Activated CD8-positive, alpha-beta T cell treated with anti-CD3 and anti-CD28 coated beads for 36 hours (primary cell): Measurements from ENCODE around the gene ZMYND11. TPM values are rescaled to one million over a fixed set of nuclear protein-coding genes. Genes with fewer than 3 reads are reported as not detected.
"Not testable (repeated sequence)": the region's sequence is repeated elsewhere in the genome, so short reads cannot be mapped to it uniquely, and the experiment has no call there.

ENCODE experiments used
- ATAC-seq: fragments of 200-7000 bp; cut with Tn5 transposase; one replicate; pipeline ENCODE4 v1.10.0; 2021; ENCODE audit warnings: mild to moderate bottlenecking, moderate library complexity
- CTCF ChIA-PET: fragments of 350-600 bp; sonication (Branson Sonifier 250); formaldehyde crosslinking; loops from one replicate; lab custom pipeline; 2021; ENCODE audit warnings: antibody characterized with exemption; lab: Charles Lee
- POLR2A ChIA-PET: fragments of 350-600 bp; sonication (Branson Sonifier 250); formaldehyde crosslinking; loops from one replicate; lab custom pipeline; 2021; ENCODE audit warnings: antibody characterized with exemption; lab: Charles Lee
- DNase-seq: peaks from one replicate; pipeline ENCODE4 v3.0.0-alpha.2; 2020
- H3K27ac Mint-ChIP-seq: one replicate; pipeline ENCODE4 v1.8.0; 2021; ENCODE audit warnings: mild to moderate bottlenecking, mixed read lengths
- H3K27me3 Mint-ChIP-seq: one replicate; pipeline ENCODE4 v1.8.0; 2021; ENCODE audit warnings: mixed read lengths
- H3K36me3 Mint-ChIP-seq: one replicate; pipeline ENCODE4 v1.8.0; 2021; ENCODE audit warnings: low read depth, mixed read lengths
- H3K4me1 Mint-ChIP-seq: one replicate; pipeline ENCODE4 v1.8.0; 2021; ENCODE audit warnings: low read depth, mixed read lengths
- H3K4me3 Mint-ChIP-seq: one replicate; pipeline ENCODE4 v1.8.0; 2021; ENCODE audit warnings: mild to moderate bottlenecking, moderate library complexity, mixed read lengths
- H3K9me3 Mint-ChIP-seq: one replicate; pipeline ENCODE4 v1.8.0; 2021; ENCODE audit warnings: mixed read lengths
- intact Hi-C: fragments of 100-400 bp; cut with micrococcal nuclease; formaldehyde crosslinking; loops from one replicate; pipeline ENCODE4 v1.10.0; 2022
- total RNA-seq, 2 experiments: library from RNA; stranded (reverse); gene quantifications; one replicate each; pipeline ENCODE4 v1.2.3, GENCODE V29; 2021
- TF ChIP-seq, protein P1 (sequence below): fragments of 200-600 bp; IDR thresholded peaks from one replicate; pipeline ENCODE4 v1.8.0; 2022; ENCODE audit warnings: antibody characterized with exemption, mild to moderate bottlenecking

Gene ZMYND11
- total RNA-seq, 2 experiments from 2014 or later = 14.9 to 16.8 TPM

DNA sequence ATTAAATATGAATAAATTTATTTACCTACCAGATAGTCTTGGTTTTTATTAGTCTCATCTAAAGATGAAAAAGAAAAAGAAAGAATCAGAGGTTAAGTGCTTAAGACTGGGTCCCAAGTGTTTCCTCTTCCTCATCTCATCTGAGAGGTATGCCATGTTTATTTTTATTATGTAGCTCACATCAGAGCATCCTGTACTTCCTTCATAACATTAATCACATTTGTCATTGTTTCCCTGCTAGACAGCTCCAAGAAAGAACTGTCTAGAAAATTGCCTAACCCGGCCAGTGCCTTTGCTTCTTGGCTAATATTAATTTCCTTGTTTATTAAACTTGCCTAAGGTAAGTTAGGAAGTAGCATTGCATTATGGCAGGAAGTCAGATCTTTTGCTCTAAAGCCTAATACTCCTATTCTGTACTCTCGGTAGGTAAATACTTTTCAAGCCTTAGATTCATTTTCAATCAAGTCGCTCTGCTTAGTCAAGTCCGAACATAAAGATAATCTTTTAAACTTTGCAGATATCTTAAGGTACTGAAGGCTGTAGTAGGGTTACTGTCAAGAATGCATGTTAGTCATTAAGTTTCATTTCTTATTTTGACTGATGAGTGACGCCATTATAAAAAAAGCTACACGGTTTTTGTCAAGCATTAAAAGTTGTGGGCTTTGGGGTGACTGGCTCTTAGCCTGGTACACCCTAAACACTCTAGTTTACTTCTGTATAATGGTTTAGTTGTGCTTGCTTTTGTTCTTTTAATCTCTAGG, 47.4 kb downstream of the ZMYND11 start:
- POLR2A ChIA-PET = no interaction called here
- no peak overlapping the region for H3K4me3 Mint-ChIP-seq
- H3K9me3 Mint-ChIP-seq = peaks cover 10% of the 10 kb centered on the region
- intact Hi-C loops = no loop called here
- CTCF ChIA-PET = interaction anchor here (0.8 kb wide), 1 partner anchor 26 kb away, joined by 3 read pairs; no protein-coding TSS in a partner anchor
- peak overlapping the region; percentile 82 for H3K27ac Mint-ChIP-seq
- H3K27me3 Mint-ChIP-seq = no peaks in the 10 kb centered on the region
- H3K4me1 Mint-ChIP-seq = peaks cover 23% of the 10 kb centered on the region
- TF ChIP-seq, protein P1, sequence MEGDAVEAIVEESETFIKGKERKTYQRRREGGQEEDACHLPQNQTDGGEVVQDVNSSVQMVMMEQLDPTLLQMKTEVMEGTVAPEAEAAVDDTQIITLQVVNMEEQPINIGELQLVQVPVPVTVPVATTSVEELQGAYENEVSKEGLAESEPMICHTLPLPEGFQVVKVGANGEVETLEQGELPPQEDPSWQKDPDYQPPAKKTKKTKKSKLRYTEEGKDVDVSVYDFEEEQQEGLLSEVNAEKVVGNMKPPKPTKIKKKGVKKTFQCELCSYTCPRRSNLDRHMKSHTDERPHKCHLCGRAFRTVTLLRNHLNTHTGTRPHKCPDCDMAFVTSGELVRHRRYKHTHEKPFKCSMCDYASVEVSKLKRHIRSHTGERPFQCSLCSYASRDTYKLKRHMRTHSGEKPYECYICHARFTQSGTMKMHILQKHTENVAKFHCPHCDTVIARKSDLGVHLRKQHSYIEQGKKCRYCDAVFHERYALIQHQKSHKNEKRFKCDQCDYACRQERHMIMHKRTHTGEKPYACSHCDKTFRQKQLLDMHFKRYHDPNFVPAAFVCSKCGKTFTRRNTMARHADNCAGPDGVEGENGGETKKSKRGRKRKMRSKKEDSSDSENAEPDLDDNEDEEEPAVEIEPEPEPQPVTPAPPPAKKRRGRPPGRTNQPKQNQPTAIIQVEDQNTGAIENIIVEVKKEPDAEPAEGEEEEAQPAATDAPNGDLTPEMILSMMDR = no peak
- peaks cover 30% of the 10 kb centered on the region for H3K36me3 Mint-ChIP-seq
- ATAC-seq (peak; percentile 92), DNase-seq (peak; percentile 34)

DNA sequence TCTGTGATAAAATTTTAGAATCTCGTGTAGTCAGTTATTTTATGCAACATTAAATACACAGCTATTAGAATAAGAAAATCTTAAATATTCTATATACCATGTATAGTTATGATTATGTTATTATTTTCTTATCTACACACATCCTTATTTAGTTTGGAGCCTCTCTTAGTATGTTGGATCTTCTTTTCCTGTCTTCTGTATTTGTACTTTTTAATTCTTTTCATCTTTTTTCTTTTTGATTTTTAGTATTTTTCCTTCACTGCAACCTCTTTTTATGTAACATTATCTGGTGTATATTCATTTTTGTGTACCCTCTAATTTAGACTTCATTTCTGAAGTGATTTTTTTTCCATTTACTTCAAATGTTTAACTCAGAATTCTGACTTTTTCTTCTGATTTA, 48.9 kb downstream of the ZMYND11 start:
- Mint-ChIP-seq H3K36me3 (peaks cover 35% of the 10 kb centered on the region), H3K9me3 (peaks cover 10% of the 10 kb centered on the region), H3K27me3 (no peaks in the 10 kb centered on the region), H3K4me1 (peaks cover 27% of the 10 kb centered on the region), H3K27ac (no peak overlapping the region), H3K4me3 (no peak overlapping the region)
- ChIA-PET POLR2A (interaction anchor here (0.6 to 1.5 kb wide), 2 partner anchors 48 to 767 kb away, joined by 3 to 4 read pairs; no protein-coding TSS in a partner anchor), CTCF (interaction anchor here (1.0 to 1.6 kb wide), 2 partner anchors 21 to 47 kb away, joined by 3 to 4 read pairs; no protein-coding TSS in a partner anchor)
- TF ChIP-seq, protein P1 = no peak
- ATAC-seq (no peak), DNase-seq (no peak)
- intact Hi-C loops = no loop called here

DNA sequence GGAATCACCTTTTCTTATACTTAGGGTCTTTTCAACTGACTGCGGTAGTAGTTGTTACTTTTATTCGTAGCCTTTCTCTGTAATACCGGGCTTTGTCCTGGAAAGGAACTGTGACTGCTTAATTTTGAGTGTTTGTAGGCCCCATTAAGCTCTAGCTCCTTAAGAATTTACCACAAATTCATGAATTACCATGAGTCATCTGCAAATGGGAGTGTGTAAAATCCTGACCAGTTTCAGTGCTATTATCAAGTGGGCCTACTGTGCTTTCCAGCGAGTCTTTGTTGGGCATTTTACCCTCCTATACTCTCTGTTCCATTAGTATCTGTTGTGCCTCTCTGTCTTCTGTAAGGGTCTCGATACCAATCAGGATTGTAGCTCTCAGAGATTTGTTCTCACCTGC, 49.7 kb downstream of the ZMYND11 start:
- ATAC-seq = no peak
- intact Hi-C loops = no loop called here
- H3K9me3 Mint-ChIP-seq = peaks cover 10% of the 10 kb centered on the region
- TF ChIP-seq, protein P1 = no peak
- ChIA-PET POLR2A (interaction anchor here (0.6 to 1.5 kb wide), 2 partner anchors 49 to 766 kb away, joined by 3 to 4 read pairs; no protein-coding TSS in a partner anchor), CTCF (interaction anchor here (1.6 kb wide), 1 partner anchor 46 kb away, joined by 4 read pairs; no protein-coding TSS in a partner anchor)
- no peak overlapping the region for H3K4me3 Mint-ChIP-seq
- H3K36me3 Mint-ChIP-seq = peaks cover 31% of the 10 kb centered on the region
- DNase-seq = no peak
- H3K4me1 Mint-ChIP-seq = peaks cover 27% of the 10 kb centered on the region
- H3K27me3 Mint-ChIP-seq = no peaks in the 10 kb centered on the region
- no peak overlapping the region for H3K27ac Mint-ChIP-seq

DNA sequence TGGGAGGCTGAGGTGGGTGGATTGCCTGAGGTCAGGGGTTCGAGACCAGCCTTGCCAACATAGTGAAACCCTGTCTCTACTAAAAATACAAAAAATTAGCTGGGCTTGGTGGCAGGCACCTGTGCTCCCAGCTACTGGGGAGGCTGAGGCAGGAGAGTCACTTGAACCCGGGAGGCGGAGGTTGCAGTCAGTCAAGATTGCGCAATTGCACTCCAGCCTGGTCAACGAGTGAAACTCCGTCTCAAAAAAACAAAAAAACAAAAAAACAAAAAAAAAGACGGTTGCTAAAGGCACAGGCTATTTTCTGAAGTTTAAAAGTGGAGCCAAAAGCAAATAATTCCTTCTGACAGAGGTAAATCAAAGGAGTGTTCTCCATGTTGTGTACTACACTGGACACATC, 50.3 kb downstream of the ZMYND11 start:
- DNase-seq, H3K27ac Mint-ChIP-seq, intact Hi-C loops, POLR2A ChIA-PET, H3K4me3 Mint-ChIP-seq, H3K27me3 Mint-ChIP-seq, ATAC-seq: not testable (repeated sequence)
- peaks cover 27% of the 10 kb centered on the region for H3K4me1 Mint-ChIP-seq
- CTCF ChIA-PET = interaction anchor here (1.6 kb wide), 1 partner anchor 45 kb away, joined by 4 read pairs; no protein-coding TSS in a partner anchor
- H3K36me3 Mint-ChIP-seq = peaks cover 29% of the 10 kb centered on the region
- peaks cover 10% of the 10 kb centered on the region for H3K9me3 Mint-ChIP-seq

DNA sequence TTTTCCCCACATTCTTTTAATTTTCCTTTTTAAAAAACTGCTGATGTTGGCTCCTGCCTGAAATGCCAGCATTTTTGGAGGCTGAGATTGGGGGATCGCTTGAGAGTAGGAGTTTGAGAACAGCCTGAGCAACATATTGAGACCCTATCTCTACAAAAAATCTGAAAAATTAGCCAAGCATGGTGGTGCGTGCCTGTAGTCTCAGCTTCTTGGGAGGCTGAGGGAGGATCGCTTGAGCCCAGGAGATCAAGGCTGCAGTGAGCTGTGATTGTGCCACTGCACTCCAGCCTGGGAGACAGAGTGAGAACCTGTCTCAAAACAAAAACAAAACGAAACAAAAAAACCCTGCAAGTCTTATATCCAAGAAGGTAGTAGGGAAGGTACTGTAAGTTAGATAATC, 51.7 kb downstream of the ZMYND11 start:
- intact Hi-C loops = no loop called here
- ChIA-PET CTCF (no interaction called here), POLR2A (no interaction called here)
- ATAC-seq (no peak), DNase-seq (no peak)
- no peak overlapping the region for H3K4me3 Mint-ChIP-seq
- no peak overlapping the region for H3K27ac Mint-ChIP-seq
- peaks cover 29% of the 10 kb centered on the region for H3K36me3 Mint-ChIP-seq
- no peaks in the 10 kb centered on the region for H3K27me3 Mint-ChIP-seq
- TF ChIP-seq, protein P1 = no peak
- H3K9me3 Mint-ChIP-seq = peaks cover 10% of the 10 kb centered on the region
- peaks cover 29% of the 10 kb centered on the region for H3K4me1 Mint-ChIP-seq
